GM18505 (cell line): Measurements from ENCODE around the gene CSGALNACT2.
"Not testable (repeated sequence)": the region's sequence is repeated elsewhere in the genome, so short reads cannot be mapped to it uniquely, and the experiment has no call there.

Source experiments
- ATAC-seq: cut with Tn5 transposase; IDR thresholded peaks from one replicate; pipeline ENCODE4 v1.9.1; 2021; ENCODE audit not compliant: unreplicated experiment
- POLR2A ChIP-seq: IDR thresholded peaks from 4 replicates; pipeline ENCODE4 v1.6.1; 2011; ENCODE audit warnings: borderline replicate concordance; ENCODE audit not compliant: insufficient read depth, insufficient read length; ENCODE audit errors: extremely low read depth

Gene CSGALNACT2

DNA sequence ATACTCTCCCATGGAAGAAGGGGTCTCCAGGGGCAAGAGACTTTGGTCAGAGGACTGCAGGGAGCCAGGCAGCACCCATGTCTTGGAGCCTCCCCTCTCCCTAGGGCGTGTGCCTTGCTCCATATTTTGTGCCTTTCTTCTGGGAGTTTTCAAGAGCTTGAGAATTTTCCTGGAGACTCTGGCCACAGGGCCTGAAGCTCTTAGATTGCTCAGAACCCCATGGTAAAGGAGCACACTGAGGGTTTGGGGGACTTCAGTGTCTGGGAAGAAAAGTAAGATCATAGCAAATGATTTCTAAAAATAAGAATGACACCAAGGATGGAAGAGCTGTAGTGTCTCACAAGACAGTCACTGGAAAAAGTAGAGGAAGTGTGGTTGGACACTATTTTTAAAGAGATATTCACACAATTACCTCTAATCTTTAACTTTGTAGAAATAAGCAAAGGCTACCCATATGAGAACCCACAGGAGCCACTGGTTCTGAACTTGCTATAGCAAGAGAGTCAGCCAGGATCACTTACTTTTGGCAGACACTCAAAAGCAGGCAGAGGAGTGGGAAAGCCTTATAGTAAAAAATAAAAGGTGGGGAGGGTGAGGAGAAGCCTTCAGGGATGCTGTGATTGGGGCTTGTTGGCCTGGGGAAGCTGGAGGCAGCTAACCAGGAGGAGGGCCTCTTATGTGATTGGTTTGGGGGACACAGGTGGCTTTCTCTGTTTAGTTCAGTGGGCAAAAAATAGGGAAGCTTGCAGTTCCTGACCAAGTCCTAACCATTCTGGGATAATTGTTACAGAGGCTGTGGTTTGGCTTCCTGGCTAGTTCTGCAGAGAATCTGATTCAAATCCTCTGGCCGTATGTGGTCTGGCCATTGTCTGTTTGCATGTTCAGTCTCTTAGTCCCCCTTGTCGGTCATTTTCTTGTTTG, 5.1 kb upstream of the CSGALNACT2 start:
- no peak for ATAC-seq
- no peak for TF ChIP-seq POLR2A

DNA sequence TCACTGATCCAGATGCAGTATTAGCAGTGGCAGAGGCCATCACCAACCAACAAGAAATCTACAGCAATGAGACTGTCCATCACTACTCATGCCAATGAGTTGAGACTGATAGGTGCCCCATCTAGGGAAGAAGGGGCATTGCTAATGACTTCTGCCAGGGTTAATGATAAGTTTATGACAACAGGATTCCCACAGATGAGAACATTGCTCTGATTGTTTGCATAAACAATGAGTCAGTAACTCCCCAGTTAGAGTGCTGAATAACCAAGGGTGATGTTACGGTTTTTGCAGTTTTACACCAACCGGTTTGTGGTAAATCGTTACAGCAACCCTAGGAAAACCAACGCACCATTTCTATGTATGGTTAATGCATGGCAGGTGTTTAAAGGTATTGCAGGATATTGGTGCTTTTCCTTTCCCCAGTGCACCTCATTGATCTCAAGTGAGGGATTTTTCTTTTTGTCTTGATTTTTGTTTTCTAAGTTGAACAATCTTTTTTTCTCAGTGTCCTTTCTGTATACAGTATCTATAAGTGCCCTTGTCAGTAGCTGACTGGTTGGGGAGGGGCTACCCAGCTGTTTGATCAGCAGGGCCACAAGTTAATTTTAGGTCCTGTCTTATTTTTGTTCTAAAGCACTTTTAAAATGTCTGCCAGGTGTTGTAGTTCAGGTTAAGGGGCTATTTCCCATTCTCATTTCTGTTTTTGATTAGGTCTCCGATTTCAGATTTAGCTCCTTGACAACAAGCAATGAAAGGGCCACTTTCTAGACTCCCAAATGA, 3.9 kb upstream of the CSGALNACT2 start:
- TF ChIP-seq POLR2A, result no peak
- ATAC-seq, result no peak

DNA sequence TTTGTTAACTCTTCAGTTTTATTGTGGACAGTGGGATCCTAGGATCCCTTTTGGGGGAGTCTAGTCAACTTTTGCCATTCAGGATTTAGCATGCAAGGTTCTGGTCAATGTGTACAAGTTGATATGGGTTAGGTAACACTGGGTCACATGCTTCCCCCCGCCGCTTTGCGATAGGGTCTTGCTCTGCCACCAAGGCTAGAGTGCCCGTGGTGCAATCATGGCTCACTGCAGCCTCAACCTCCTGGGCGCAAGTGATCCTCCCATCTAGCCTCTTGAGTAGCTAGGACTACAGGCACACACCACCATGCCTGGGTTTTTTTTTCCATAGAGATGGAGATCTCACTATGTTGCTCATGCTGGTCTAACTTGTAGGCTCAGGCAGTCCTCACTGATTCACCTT, 3.2 kb upstream of the CSGALNACT2 start:
- ATAC-seq, result no peak
- TF ChIP-seq POLR2A, result no peak

DNA sequence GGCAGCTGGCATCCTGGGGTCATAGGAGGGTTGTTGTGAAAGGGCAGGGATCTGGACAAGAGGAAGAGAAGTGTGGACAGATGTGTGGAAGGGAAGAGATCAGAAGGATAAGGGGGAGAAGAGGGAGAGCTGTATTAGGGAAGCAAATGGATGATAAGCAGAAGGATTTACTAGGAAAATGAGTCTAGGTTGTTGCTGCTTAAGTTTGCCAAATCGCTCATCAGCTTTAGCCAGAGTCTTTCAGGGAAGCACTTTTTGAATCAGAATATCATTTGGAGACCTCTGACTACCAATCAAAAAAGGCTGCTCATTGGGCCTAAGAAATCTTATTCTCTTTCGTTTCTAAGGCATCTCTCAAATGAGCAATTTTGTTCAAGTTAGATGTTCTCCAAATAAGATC, 2.6 kb upstream of the CSGALNACT2 start:
- TF ChIP-seq POLR2A, result no peak
- no peak for ATAC-seq

DNA sequence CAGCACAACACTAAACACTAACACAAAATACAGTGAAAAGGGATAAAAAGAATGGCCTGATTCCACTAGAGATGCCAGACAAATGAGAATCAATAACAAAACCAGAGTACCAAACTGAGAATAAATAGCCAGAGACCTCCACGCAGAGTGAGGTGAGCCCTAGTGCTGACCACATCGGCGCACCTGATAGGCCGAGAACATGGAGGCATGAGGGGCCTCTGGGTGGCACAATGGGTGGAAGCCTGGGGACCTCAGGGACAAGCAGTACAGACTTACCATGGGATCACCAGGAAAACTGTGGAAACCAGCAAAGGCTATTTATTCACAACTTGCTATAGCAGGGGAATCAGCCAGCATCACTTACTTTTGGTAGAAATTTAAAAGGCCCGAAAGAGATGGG, 1.8 kb upstream of the CSGALNACT2 start:
- TF ChIP-seq POLR2A, result no peak
- no peak for ATAC-seq

DNA sequence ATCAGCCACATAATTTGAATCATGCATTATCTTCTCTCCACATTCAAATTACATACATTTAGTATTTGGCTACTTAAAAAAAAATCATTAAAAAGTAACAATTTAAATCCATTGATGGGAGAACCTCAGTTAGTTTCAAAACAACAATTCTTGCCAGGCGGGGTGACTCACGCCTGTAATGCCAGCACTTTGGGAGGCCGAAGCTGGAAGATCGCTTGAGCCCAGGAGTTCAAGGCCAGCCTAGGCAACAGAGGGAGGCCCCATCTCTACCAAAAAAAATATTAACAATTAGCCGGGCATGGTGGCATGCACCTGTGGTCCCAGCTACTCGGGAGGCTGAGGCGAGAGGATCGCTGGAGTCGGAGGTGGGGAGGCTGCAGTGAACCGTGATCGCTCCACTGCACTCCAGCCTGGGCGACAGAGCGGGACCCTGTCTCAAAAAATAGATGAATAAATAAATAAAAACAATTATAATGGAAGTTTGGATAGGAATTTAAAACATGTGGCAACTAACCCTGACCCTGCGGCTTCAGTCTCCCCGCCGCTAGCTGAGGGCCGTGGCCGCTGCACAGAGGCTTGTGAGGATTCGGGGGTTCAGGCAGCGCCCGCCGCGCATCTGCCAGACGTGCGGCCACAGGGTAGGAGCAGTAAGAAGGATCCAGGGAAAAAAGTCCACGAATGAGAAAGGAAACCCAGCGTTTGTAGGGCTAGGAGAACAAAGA, 1.1 kb upstream of the CSGALNACT2 start:
- ATAC-seq, result no peak
- no peak for TF ChIP-seq POLR2A

DNA sequence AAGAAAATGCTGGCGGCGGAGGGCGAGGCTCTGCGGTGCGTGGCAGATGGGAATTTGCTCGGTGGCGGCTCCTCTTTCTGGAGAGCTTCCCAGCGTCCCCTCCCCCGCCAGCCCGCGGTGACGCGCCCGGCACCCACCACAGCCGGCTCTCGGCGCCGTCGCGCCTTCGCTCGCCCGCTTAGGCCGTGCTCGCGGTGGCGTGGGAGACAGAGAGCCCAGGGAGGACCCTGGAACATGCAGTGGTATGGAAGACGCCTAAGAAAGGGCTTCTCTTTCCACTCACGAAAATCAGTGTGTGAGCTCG, 576 bp upstream of the CSGALNACT2 start:
- no peak for TF ChIP-seq POLR2A
- peak; percentile 35 for ATAC-seq

DNA sequence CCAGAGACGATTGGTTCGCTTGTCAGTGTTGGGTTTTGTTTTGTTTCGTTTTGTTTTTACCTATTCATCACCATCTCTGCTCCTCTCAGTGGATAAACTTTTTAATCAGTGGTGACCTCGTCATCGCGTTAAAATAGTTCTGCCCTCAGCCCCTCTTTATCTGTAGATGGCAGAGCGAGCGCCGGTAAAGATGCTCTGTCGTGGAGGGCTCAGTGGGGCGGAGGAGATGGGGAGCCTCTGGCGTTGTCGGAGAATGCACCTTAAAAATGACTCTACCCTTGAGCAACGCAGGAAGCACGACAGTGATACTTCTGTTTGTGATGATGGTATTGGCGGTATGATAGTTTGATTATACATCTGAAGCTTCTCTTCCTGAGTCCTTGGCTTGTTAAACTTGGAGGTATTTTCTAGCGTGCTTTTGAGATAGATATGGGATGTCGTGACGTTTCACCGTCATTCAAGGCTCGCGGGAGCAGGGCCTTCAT, 554 bp downstream of the CSGALNACT2 start:
- peak; percentile 35 for ATAC-seq
- no peak for TF ChIP-seq POLR2A

DNA sequence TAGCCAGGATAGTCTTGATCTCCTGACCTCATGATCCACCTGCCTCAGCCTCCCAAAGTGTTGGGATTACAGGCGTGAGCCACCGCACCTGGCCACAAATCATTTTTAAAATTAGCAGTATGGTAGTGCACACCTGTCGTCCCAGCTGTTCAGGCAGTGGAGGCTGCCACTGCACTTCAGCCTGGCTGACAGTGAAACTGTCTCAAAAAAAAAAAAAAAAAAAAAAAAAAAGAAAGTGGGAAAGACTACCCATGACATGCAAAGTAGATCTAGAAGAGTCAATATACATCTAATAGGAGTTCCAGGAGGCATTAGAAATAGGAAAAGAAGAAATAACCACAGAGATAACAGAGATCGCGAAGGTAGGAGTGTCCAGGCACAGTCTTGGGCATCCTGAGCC, 3.2 kb downstream of the CSGALNACT2 start:
- ATAC-seq, result no peak
- no peak for TF ChIP-seq POLR2A

DNA sequence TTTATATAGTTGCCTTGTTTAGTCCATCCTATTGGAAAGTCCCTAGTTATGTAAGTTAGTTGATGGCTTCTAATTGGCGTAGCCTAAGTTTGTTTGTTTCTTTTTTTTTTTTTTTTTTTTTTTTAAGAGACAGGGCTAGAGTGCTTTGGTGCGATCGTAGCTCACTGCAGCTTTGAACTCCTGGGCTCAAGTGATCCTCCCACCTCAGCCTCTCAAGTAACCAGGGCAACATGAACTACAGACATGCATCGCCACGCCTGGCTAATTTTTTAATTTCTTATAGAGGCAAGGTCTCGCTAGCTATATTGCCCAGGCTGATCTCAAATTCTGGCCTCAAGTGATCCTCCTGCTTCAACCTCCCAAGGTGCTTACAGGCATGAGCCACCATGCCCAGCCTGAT, 7.1 kb downstream of the CSGALNACT2 start:
- no peak for TF ChIP-seq POLR2A
- no peak for ATAC-seq

DNA sequence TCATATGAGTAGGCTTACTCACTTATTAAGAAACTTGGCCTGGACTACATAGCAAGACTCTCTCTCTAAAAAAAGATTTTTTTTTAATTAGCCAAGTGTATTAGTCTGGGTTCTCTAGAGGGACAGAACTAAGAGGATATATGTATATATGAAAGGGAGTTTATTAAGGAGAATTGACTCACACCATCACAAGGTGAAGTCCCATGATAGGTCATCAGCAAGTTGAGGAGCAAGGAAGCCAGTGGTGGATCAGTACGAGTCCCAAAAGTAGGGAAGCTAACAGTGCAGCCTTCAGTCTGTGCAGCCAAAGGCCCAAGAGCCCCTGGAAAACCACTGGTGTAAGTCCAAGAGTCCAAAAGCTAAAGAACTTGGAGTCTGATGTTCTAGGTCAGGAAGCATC, 7.7 kb downstream of the CSGALNACT2 start:
- ATAC-seq, result not testable (repeated sequence)

DNA sequence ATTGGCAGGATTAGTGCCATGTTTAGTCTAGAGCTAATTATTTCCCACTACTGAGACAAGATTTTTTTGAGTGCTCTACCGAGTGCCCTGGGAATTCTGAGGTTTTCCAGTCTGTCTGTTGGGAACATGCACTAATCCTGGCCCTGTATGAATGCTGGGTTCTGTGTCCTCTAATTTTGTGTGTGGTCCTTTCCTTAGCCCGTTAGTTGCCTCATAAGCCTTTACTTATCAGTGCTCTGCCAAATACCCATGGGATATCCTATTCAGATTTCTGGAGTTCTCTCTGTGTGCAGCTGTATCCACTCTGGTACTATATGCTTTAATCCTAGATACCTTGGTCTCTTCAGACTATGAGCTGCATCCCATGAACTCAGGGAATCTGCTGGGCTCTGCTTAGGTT, 13.1 kb downstream of the CSGALNACT2 start:
- TF ChIP-seq POLR2A, result no peak
- ATAC-seq, result no peak

DNA sequence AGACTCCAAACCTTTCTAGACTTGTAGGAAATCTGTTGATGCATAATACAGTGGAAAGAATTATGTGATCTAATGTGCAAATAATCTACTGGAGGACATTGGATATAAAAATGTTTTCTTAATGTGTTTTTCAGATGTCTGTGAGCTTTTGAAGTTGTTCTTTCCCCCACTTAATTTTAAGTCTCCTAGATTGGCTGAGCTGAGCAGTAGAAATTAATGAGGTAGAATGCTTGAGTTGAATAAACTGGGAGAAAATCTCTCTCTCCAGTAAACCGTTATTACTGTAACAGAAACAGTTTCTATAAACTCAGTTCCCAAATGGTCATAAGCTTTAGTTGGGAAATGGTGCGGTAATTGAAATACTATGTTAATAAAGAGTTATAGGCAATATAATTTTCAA, 15.7 kb downstream of the CSGALNACT2 start:
- no peak for ATAC-seq
- TF ChIP-seq POLR2A, result no peak
